NB4 (cell line): Measurements from ENCODE around the gene FANCC.

Experiments used
- POLR2A ChIP-seq: IDR thresholded peaks from 2 replicates; pipeline ENCODE4 v1.6.1; 2011; ENCODE audit warnings: mild to moderate bottlenecking; ENCODE audit not compliant: insufficient read length; ENCODE audit errors: extremely low read depth
- TF ChIP-seq, protein P1 (sequence below): IDR thresholded peaks from one replicate; pipeline ENCODE4 v1.5.1; 2012; ENCODE audit warnings: low read depth, low read length
- TF ChIP-seq, protein P2 (sequence below): IDR thresholded peaks from 2 replicates; pipeline ENCODE4 v1.6.1; 2011; ENCODE audit warnings: low read depth, low read length

DNA sequence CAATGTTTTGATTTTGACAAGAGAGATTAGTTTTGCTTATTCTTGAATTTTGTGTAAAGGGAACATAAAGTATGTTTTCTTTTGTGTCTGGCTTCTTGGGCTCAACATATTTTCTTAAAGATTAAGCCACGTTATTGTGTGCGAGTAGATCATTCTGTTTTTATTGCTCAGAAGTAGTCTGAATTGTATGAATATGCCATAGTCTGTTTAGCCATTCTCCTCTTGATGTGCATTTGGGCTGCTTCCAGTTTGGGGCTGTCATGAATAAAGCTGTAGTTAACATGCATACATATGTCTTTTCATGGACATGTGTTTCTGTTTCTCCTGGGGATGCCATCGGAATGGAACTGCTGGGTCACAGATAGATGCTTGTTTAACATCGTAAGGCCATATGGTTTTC lies 198.9 kb downstream of the FANCC start:
- TF ChIP-seq POLR2A, result no peak
- TF ChIP-seq, protein P1, sequence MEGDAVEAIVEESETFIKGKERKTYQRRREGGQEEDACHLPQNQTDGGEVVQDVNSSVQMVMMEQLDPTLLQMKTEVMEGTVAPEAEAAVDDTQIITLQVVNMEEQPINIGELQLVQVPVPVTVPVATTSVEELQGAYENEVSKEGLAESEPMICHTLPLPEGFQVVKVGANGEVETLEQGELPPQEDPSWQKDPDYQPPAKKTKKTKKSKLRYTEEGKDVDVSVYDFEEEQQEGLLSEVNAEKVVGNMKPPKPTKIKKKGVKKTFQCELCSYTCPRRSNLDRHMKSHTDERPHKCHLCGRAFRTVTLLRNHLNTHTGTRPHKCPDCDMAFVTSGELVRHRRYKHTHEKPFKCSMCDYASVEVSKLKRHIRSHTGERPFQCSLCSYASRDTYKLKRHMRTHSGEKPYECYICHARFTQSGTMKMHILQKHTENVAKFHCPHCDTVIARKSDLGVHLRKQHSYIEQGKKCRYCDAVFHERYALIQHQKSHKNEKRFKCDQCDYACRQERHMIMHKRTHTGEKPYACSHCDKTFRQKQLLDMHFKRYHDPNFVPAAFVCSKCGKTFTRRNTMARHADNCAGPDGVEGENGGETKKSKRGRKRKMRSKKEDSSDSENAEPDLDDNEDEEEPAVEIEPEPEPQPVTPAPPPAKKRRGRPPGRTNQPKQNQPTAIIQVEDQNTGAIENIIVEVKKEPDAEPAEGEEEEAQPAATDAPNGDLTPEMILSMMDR, result no peak
- TF ChIP-seq, protein P2, sequence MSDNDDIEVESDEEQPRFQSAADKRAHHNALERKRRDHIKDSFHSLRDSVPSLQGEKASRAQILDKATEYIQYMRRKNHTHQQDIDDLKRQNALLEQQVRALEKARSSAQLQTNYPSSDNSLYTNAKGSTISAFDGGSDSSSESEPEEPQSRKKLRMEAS, result no peak
